ENCODE results near the gene HAUS6.

- TF ChIP-seq CTCF (IDR thresholded peaks at IDR 0.05 in 8 of 11, conservative IDR thresholded peaks at IDR 0.05 in 3 of 11) (peak in 10 of 11 experiments; percentile 27 to 86 (median 73)), POLR2A (IDR thresholded peaks at IDR 0.05) (no peak), POLR2AphosphoS5 (IDR thresholded peaks at IDR 0.05) (no peak)
Observed at GRCh38 chr9:19028835-19029451, 73.8 kb downstream of the HAUS6 start.

Measured in spleen (tissue), 7 donors.